ENCODE results near the gene CSNK1A1.

GRCh38 chr5:149586708-149587318 lies 35.6 kb upstream of the CSNK1A1 start:
- TF ChIP-seq CTCF (IDR thresholded peaks at IDR 0.05) (no peak), POLR2A (IDR thresholded peaks at IDR 0.05) (no peak)
